T-helper 17 cell (primary cell): ENCODE data around the gene HIRIP3. TPM values are rescaled to one million over a fixed set of nuclear protein-coding genes. Genes with fewer than 3 reads are reported as not detected.
"Not testable (repeated sequence)": the region's sequence is repeated elsewhere in the genome, so short reads cannot be mapped to it uniquely, and the experiment has no call there.

Experiments
- ATAC-seq: fragments of 150-1000 bp; cut with Tn5 transposase; 2 replicates; pipeline ENCODE4 v1.10.0; 2021; ENCODE audit warnings: mild to moderate bottlenecking, moderate library complexity
- DNase-seq, 3 donors: peaks; one replicate each; pipeline versions ENCODE4 v3.0.0 to v3.0.0-alpha.2; 2020 to 2021
- H3K9me3 ChIP-seq: one replicate; pipeline ENCODE4 v1.7.0; 2013; ENCODE audit warnings: low read length, mild to moderate bottlenecking; ENCODE audit not compliant: control insufficient read depth, poor library complexity, severe bottlenecking
- H3K27ac Mint-ChIP-seq: one replicate; pipeline ENCODE4 v1.8.0; 2022; ENCODE audit warnings: mild to moderate bottlenecking, moderate library complexity, mixed read lengths
- H3K27me3 Mint-ChIP-seq: one replicate; pipeline ENCODE4 v1.8.0; 2022; ENCODE audit warnings: mixed read lengths
- H3K36me3 Mint-ChIP-seq: one replicate; pipeline ENCODE4 v1.8.0; 2022; ENCODE audit warnings: low read depth, mixed read lengths
- H3K4me1 Mint-ChIP-seq: one replicate; pipeline ENCODE4 v1.8.0; 2022; ENCODE audit warnings: mild to moderate bottlenecking, mixed read lengths
- H3K4me3 Mint-ChIP-seq: one replicate; pipeline ENCODE4 v1.8.0; 2022; ENCODE audit warnings: mild to moderate bottlenecking, moderate library complexity, mixed read lengths
- total RNA-seq, 4 donors: library from RNA in 2 of 4; stranded (reverse) in 2 of 4; gene quantifications; one replicate each; pipeline ENCODE4 v1.2.3 and lab custom pipeline; 2022 to 2026

Gene HIRIP3
- 10 to 100 TPM; 11.3 to 11.5 TPM for total RNA-seq
- 13.5 to 14.9 reads per million in 2 donors for total RNA-seq (lab: John Stamatoyannopoulos, UW)

GRCh38 chr16:29995324-29995910 is at the start of gene HIRIP3:
HIRIP3 (minus strand) TSS chr16:29995617; CDS start chr16:29995605, 12 bp downstream.
- Mint-ChIP-seq H3K36me3 (no peaks in the 10 kb centered on the region), H3K4me3 (peak within 1 kb of the TSS; percentile 98), H3K27ac (peak within 1 kb of the TSS; percentile 94), H3K4me1 (peaks cover 26% of the 10 kb centered on the region), H3K27me3 (no peaks in the 10 kb centered on the region)
- peak; percentile 78 to 84 (median 80) for DNase-seq
- no peaks in the 10 kb centered on the region for H3K9me3 ChIP-seq
- peak; percentile 70 for ATAC-seq

- no peak overlapping the region for H3K4me3 Mint-ChIP-seq
- peaks cover 2% of the 10 kb centered on the region for H3K36me3 Mint-ChIP-seq
- no peak for DNase-seq
- no peak overlapping the region for H3K27ac Mint-ChIP-seq
- peaks cover 4% of the 10 kb centered on the region for H3K27me3 Mint-ChIP-seq
- no peak for ATAC-seq
- peaks cover 3% of the 10 kb centered on the region for H3K4me1 Mint-ChIP-seq
- H3K9me3 ChIP-seq, result no peaks in the 10 kb centered on the region
Observed at GRCh38 chr16:30041841-30042240, 46.4 kb upstream of the HIRIP3 start.

GRCh38 chr16:30040690-30041089 is 45.3 kb upstream of the HIRIP3 start:
- H3K4me3 Mint-ChIP-seq, DNase-seq, H3K9me3 ChIP-seq, H3K4me1 Mint-ChIP-seq, H3K36me3 Mint-ChIP-seq, H3K27me3 Mint-ChIP-seq, ATAC-seq, H3K27ac Mint-ChIP-seq: not testable (repeated sequence)

- Mint-ChIP-seq H3K4me1 (peaks cover under 1% of the 10 kb centered on the region), H3K27me3 (peaks cover 4% of the 10 kb centered on the region), H3K27ac (no peak overlapping the region), H3K36me3 (peaks cover under 1% of the 10 kb centered on the region), H3K4me3 (peak overlapping the region; percentile 63)
- ATAC-seq (no peak), DNase-seq (no peak)
- H3K9me3 ChIP-seq, result no peaks in the 10 kb centered on the region
Observed at GRCh38 chr16:30040221-30040620, 44.8 kb upstream of the HIRIP3 start.

- DNase-seq (no peak), ATAC-seq (peak; percentile 24)
- no peak overlapping the region for H3K27ac Mint-ChIP-seq
- H3K4me1 Mint-ChIP-seq, result peaks cover 8% of the 10 kb centered on the region
- H3K9me3 ChIP-seq, result no peaks in the 10 kb centered on the region
- peaks cover 2% of the 10 kb centered on the region for H3K36me3 Mint-ChIP-seq
- H3K4me3 Mint-ChIP-seq, result no peak overlapping the region
- peaks cover 25% of the 10 kb centered on the region for H3K27me3 Mint-ChIP-seq
Observed at GRCh38 chr16:30033270-30033669, 37.9 kb upstream of the HIRIP3 start.

GRCh38 chr16:30032083-30032819 is 36.8 kb upstream of the HIRIP3 start:
- ATAC-seq (peak; percentile 71), DNase-seq (peak; percentile 39 to 49 (median 43))
- Mint-ChIP-seq H3K4me1 (peaks cover 14% of the 10 kb centered on the region), H3K36me3 (peaks cover 10% of the 10 kb centered on the region), H3K4me3 (peak overlapping the region; percentile 55), H3K27me3 (peaks cover 35% of the 10 kb centered on the region), H3K27ac (no peak overlapping the region)
- no peaks in the 10 kb centered on the region for H3K9me3 ChIP-seq

GRCh38 chr16:30031477-30031918 is 36.1 kb upstream of the HIRIP3 start:
- Mint-ChIP-seq H3K4me1 (peaks cover 14% of the 10 kb centered on the region), H3K27me3 (peaks cover 43% of the 10 kb centered on the region), H3K4me3 (no peak overlapping the region)

GRCh38 chr16:30030841-30031413 is 35.5 kb upstream of the HIRIP3 start, which contains the start of gene TLCD3B:
TLCD3B (minus strand) TSS chr16:30031271; CDS start chr16:30030527, 744 bp downstream.
- no peaks in the 10 kb centered on the region for H3K9me3 ChIP-seq
- ATAC-seq (no peak), DNase-seq (no peak)
- Mint-ChIP-seq H3K27ac (no peak within 1 kb of the TSS), H3K36me3 (peaks cover 10% of the 10 kb centered on the region), H3K4me1 (peaks cover 14% of the 10 kb centered on the region), H3K4me3 (peak within 1 kb of the TSS; percentile 74), H3K27me3 (peaks cover 46% of the 10 kb centered on the region)

More at GRCh38 chr16:30031477-30031918, 36.1 kb upstream of the HIRIP3 start:
- H3K27ac Mint-ChIP-seq, result no peak overlapping the region
- no peak for ATAC-seq
- peaks cover 10% of the 10 kb centered on the region for H3K36me3 Mint-ChIP-seq
- no peak for DNase-seq
- no peaks in the 10 kb centered on the region for H3K9me3 ChIP-seq

- Mint-ChIP-seq H3K4me1 (peaks cover 17% of the 10 kb centered on the region), H3K36me3 (peaks cover 10% of the 10 kb centered on the region), H3K27me3 (peaks cover 50% of the 10 kb centered on the region), H3K4me3 (peak overlapping the region; percentile 74), H3K27ac (no peak overlapping the region)
- DNase-seq (no peak), ATAC-seq (no peak)
- no peaks in the 10 kb centered on the region for H3K9me3 ChIP-seq
Observed at GRCh38 chr16:30030011-30030685, 34.7 kb upstream of the HIRIP3 start.

GRCh38 chr16:30028438-30029076 is 33.1 kb upstream of the HIRIP3 start:
- Mint-ChIP-seq H3K27ac (no peak overlapping the region), H3K4me1 (peaks cover 16% of the 10 kb centered on the region), H3K27me3 (peaks cover 56% of the 10 kb centered on the region), H3K36me3 (peaks cover 10% of the 10 kb centered on the region), H3K4me3 (no peak overlapping the region)
- no peaks in the 10 kb centered on the region for H3K9me3 ChIP-seq
- peak; percentile 39 for ATAC-seq
- no peak for DNase-seq

- H3K4me1 Mint-ChIP-seq, result peaks cover 16% of the 10 kb centered on the region
- DNase-seq (no peak), ATAC-seq (no peak)
- no peak overlapping the region for H3K27ac Mint-ChIP-seq
- no peak overlapping the region for H3K4me3 Mint-ChIP-seq
- peaks cover 56% of the 10 kb centered on the region for H3K27me3 Mint-ChIP-seq
- no peaks in the 10 kb centered on the region for H3K9me3 ChIP-seq
- H3K36me3 Mint-ChIP-seq, result peaks cover 10% of the 10 kb centered on the region
Observed at GRCh38 chr16:30027588-30028437, 32.4 kb upstream of the HIRIP3 start.

- Mint-ChIP-seq H3K27ac (no peak overlapping the region), H3K36me3 (peaks cover 10% of the 10 kb centered on the region), H3K4me1 (peaks cover 11% of the 10 kb centered on the region), H3K27me3 (peaks cover 49% of the 10 kb centered on the region), H3K4me3 (no peak overlapping the region)
- ATAC-seq, result no peak
- no peak for DNase-seq
- H3K9me3 ChIP-seq, result no peaks in the 10 kb centered on the region
Observed at GRCh38 chr16:30026449-30026848, 31.0 kb upstream of the HIRIP3 start.
